Uterus (tissue), 4 donors: Measurements from ENCODE around the gene BPIFB6. TPM values are rescaled to one million over a fixed set of nuclear protein-coding genes. Genes with fewer than 3 reads are reported as not detected.
"Not testable (repeated sequence)": the region's sequence is repeated elsewhere in the genome, so short reads cannot be mapped to it uniquely, and the experiment has no call there.

Source experiments
- DNase-seq, 2 donors: peaks; one replicate each; pipeline ENCODE4 v3.0.0-alpha.2; 2019 to 2020
- H3K27ac ChIP-seq, 2 donors: fragments of 200-600 bp; sonication (generic); 1 replicate in 1 of 2; 2 replicates in 1 of 2; pipeline ENCODE4 v1.5.1; 2016 to 2018
- H3K27me3 ChIP-seq, 2 donors: fragments of 200-600 bp; sonication (generic); one replicate each; pipeline ENCODE4 v1.5.1; 2018 to 2019; ENCODE audit warnings: control low read depth in 1 of 2
- H3K36me3 ChIP-seq, 2 donors: fragments of 200-600 bp; sonication (generic); one replicate each; pipeline ENCODE4 v1.5.1; 2019; ENCODE audit warnings: control low read depth in 1 of 2
- H3K4me1 ChIP-seq, 2 donors: fragments of 200-600 bp; sonication (generic); one replicate each; pipeline ENCODE4 v1.5.1; 2018 to 2019; ENCODE audit warnings: control low read depth in 1 of 2
- H3K4me3 ChIP-seq, 2 donors: fragments of 200-600 bp; sonication (generic); 1 replicate in 1 of 2; 2 replicates in 1 of 2; pipeline ENCODE4 v1.5.1; 2018 to 2019; ENCODE audit warnings: mild to moderate bottlenecking in 1 of 2
- H3K9me3 ChIP-seq, 2 donors: fragments of 200-600 bp; sonication (generic); one replicate each; pipeline ENCODE4 v1.5.1; 2019; ENCODE audit warnings: control low read depth in 1 of 2
- CTCF ChIP-seq, 4 experiments: fragments of 200-600 bp in 2 of 4; fragments of 450-650 bp in 2 of 4; sonication (generic) in 2 of 4; IDR thresholded peaks; one replicate each; pipeline ENCODE4 v1.5.1; 2016 to 2019; ENCODE audit warnings: antibody characterized with exemption in 4 of 4, mild to moderate bottlenecking in 2 of 4, moderate library complexity in 1 of 4
- POLR2A ChIP-seq, 2 donors: fragments of 450-650 bp; IDR thresholded peaks; one replicate each; pipeline ENCODE4 v1.6.1; 2016; ENCODE audit warnings: antibody characterized with exemption in 2 of 2, mild to moderate bottlenecking in 1 of 2, moderate library complexity in 1 of 2
- intact Hi-C: fragments of 100-400 bp; cut with DNase I; formaldehyde crosslinking; loops from one replicate; pipeline ENCODE4 v1.15.1; 2023; ENCODE audit warnings: low total_unique reads
- total RNA-seq, 4 donors: library from RNA; depleted of rRNA in 3 of 4; stranded (reverse); fragments of >200 nt in 3 of 4; gene quantifications; one replicate each; pipeline versions ENCODE4 v1.1.0 to v1.2.4, GENCODE V29; 2014 to 2023
- donor health status: DM: yes; HTN: yes; CAD: no.

BPIFB6 gene
- total RNA-seq, 4 donors from 2014 or later = not detected

GRCh38 chr20:33042983-33043730 is 11.7 kb downstream of the BPIFB6 start:
- intact Hi-C loops = no loop called here

GRCh38 chr20:33043731-33044181 is 12.3 kb downstream of the BPIFB6 start:
- Histone ChIP-seq H3K4me3 (no peak overlapping the region), H3K4me1 (no peaks in the 10 kb centered on the region), H3K36me3 (no peaks in the 10 kb centered on the region), H3K27me3 (no peaks in the 10 kb centered on the region), H3K9me3 (peaks cover 0 to 3% of the 10 kb centered on the region in 2 donors), H3K27ac (no peak overlapping the region)
- intact Hi-C loops = no loop called here
- TF ChIP-seq POLR2A (IDR thresholded peaks at IDR 0.05) (no peak), CTCF (IDR thresholded peaks at IDR 0.05) (no peak)
- no peak for DNase-seq

More at GRCh38 chr20:33042983-33043730, 11.7 kb downstream of the BPIFB6 start:
- no peak overlapping the region for H3K4me3 ChIP-seq
- DNase-seq = no peak
- no peak overlapping the region for H3K27ac ChIP-seq
- TF ChIP-seq POLR2A (IDR thresholded peaks at IDR 0.05) = no peak
- no peak for TF ChIP-seq CTCF (IDR thresholded peaks at IDR 0.05)
- H3K36me3 ChIP-seq = no peaks in the 10 kb centered on the region
- H3K4me1 ChIP-seq = no peaks in the 10 kb centered on the region
- peaks cover 0 to 3% of the 10 kb centered on the region in 2 donors for H3K9me3 ChIP-seq
- no peaks in the 10 kb centered on the region for H3K27me3 ChIP-seq

- DNase-seq, H3K9me3 ChIP-seq, intact Hi-C loops, H3K4me1 ChIP-seq, H3K27ac ChIP-seq, H3K4me3 ChIP-seq, H3K36me3 ChIP-seq, H3K27me3 ChIP-seq: not testable (repeated sequence)
Measured at GRCh38 chr20:33045129-33045721, 13.8 kb downstream of the BPIFB6 start.

- no peak for DNase-seq
- intact Hi-C loops = no loop called here
Measured at GRCh38 chr20:33046412-33046811, 15.0 kb downstream of the BPIFB6 start.

GRCh38 chr20:33051333-33051732 is 19.9 kb downstream of the BPIFB6 start:
- DNase-seq = no peak
- Histone ChIP-seq H3K4me3 (no peak overlapping the region), H3K27ac (no peak overlapping the region), H3K4me1 (no peaks in the 10 kb centered on the region), H3K9me3 (no peaks in the 10 kb centered on the region), H3K36me3 (no peaks in the 10 kb centered on the region), H3K27me3 (no peaks in the 10 kb centered on the region)
- intact Hi-C loops = no loop called here
- TF ChIP-seq POLR2A (IDR thresholded peaks at IDR 0.05) = no peak

More at GRCh38 chr20:33046412-33046811, 15.0 kb downstream of the BPIFB6 start:
- Histone ChIP-seq H3K36me3 (no peaks in the 10 kb centered on the region), H3K27ac (no peak overlapping the region), H3K27me3 (no peaks in the 10 kb centered on the region), H3K4me1 (no peaks in the 10 kb centered on the region), H3K4me3 (no peak overlapping the region), H3K9me3 (peaks cover 0 to 3% of the 10 kb centered on the region in 2 donors)
- TF ChIP-seq POLR2A (IDR thresholded peaks at IDR 0.05) (no peak), CTCF (IDR thresholded peaks at IDR 0.05) (no peak)
